22Rv1 (cell line): Measurements from ENCODE around the gene LRSAM1.

ENCODE experiments used
- H3K27ac ChIP-seq: fragments of 450-650 bp; 2 replicates; pipeline ENCODE4 v1.5.1; 2017
- CTCF ChIP-seq: fragments of 450-650 bp; IDR thresholded peaks from 2 replicates; pipeline ENCODE4 v1.5.1; 2017; ENCODE audit warnings: mild to moderate bottlenecking
- ZFX ChIP-seq: fragments of 450-650 bp; IDR thresholded peaks from 2 replicates; pipeline ENCODE4 v1.6.1; 2017; ENCODE audit warnings: antibody characterized with exemption, borderline replicate concordance

LRSAM1 gene

GRCh38 chr9:127534250-127534906 lies 83.1 kb downstream of the LRSAM1 start:
- no peak overlapping the region for H3K27ac ChIP-seq

GRCh38 chr9:127534931-127535330 lies 83.6 kb downstream of the LRSAM1 start:
- H3K27ac ChIP-seq: no peak overlapping the region
- no peak for TF ChIP-seq ZFX
- TF ChIP-seq CTCF: no peak

More at GRCh38 chr9:127534250-127534906, 83.1 kb downstream of the LRSAM1 start:
- TF ChIP-seq CTCF: no peak
- no peak for TF ChIP-seq ZFX

- no peak overlapping the region for H3K27ac ChIP-seq
- TF ChIP-seq CTCF (no peak), ZFX (no peak)
These were observed 84.1 kb downstream of the LRSAM1 start for GRCh38 chr9:127535396-127535795.

- TF ChIP-seq ZFX: no peak
- no peak for TF ChIP-seq CTCF
- no peak overlapping the region for H3K27ac ChIP-seq
These were observed 84.5 kb downstream of the LRSAM1 start for GRCh38 chr9:127535834-127536233.

- peak overlapping the region; percentile 29; the same call in 1 of the 2 replicates for H3K27ac ChIP-seq
These were observed 85.2 kb downstream of the LRSAM1 start for GRCh38 chr9:127536499-127536898.

GRCh38 chr9:127537014-127537413 lies 85.7 kb downstream of the LRSAM1 start:
- TF ChIP-seq CTCF: no peak
- peak overlapping the region; percentile 29; the same call in 1 of the 2 replicates for H3K27ac ChIP-seq

More at GRCh38 chr9:127536499-127536898, 85.2 kb downstream of the LRSAM1 start:
- TF ChIP-seq ZFX (no peak), CTCF (no peak)

- peak overlapping the region; percentile 29; the same call in 1 of the 2 replicates for H3K27ac ChIP-seq
- TF ChIP-seq CTCF (peak; percentile 35), ZFX (no peak)
These were observed 86.5 kb downstream of the LRSAM1 start for GRCh38 chr9:127537792-127538191.
